Endothelial cell of umbilical vein (primary cell): Measurements from ENCODE around the gene MBTPS1. TPM values are rescaled to one million over a fixed set of nuclear protein-coding genes. Genes with fewer than 3 reads are reported as not detected.

Source experiments
- BruUV-seq: library from RNA; stranded (reverse); fragments of 400-500 nt; replicated peaks from 2 replicates; lab custom pipeline; 2021; lab: Mats Ljungman, UMichigan
- CTCF ChIA-PET: fragments of 300-600, 350-600 bp; sonication (Branson Sonifier 250); formaldehyde crosslinking; loops from one replicate; lab custom pipeline; 2021; ENCODE audit warnings: antibody characterized with exemption, inconsistent platforms; lab: Charles Lee
- POLR2A ChIA-PET: fragments of 300-600, 350-600 bp; sonication (Branson Sonifier 250); formaldehyde crosslinking; loops from one replicate; lab custom pipeline; 2021; ENCODE audit warnings: antibody characterized with exemption, inconsistent platforms; lab: Charles Lee
- DNase-seq: peaks from one replicate; pipeline ENCODE4 v3.0.0-alpha.2; 2011; ENCODE audit warnings: low read depth, low spot score
- FAIRE-seq: peaks from 2 replicates; lab custom pipeline; 2011; peaks lifted over from hg19 to GRCh38; lab: Jason Lieb, UNC
- H2AFZ ChIP-seq: 2 replicates; pipeline ENCODE4 v1.6.0; 2012; ENCODE audit warnings: low read depth, low read length, control low read depth, inconsistent platforms
- H3K27ac ChIP-seq: 2 replicates; pipeline ENCODE4 v1.5.1; 2011; ENCODE audit warnings: low read depth, mild to moderate bottlenecking, control low read depth, low read length, moderate library complexity; ENCODE audit not compliant: insufficient read depth
- H3K27me3 ChIP-seq, 2 experiments: 2 replicates each; pipeline versions ENCODE4 v1.6.0 to v1.6.1; 2011; ENCODE audit warnings: low read length in 2 of 2, mixed read lengths in 1 of 2; ENCODE audit not compliant: control insufficient read depth in 2 of 2, insufficient read depth in 2 of 2
- H3K36me3 ChIP-seq, 2 experiments: 2 replicates in 1 of 2; 3 replicates in 1 of 2; pipeline ENCODE4 v1.5.1; 2011; ENCODE audit warnings: low read length in 2 of 2, mild to moderate bottlenecking in 1 of 2, moderate library complexity in 1 of 2; ENCODE audit not compliant: control insufficient read depth in 2 of 2, insufficient read depth in 2 of 2; ENCODE audit errors: extremely low read depth in 1 of 2
- H3K4me1 ChIP-seq: 3 replicates; pipeline ENCODE4 v1.5.1; 2011; ENCODE audit warnings: mild to moderate bottlenecking, low read length; ENCODE audit not compliant: control insufficient read depth, insufficient read depth; ENCODE audit errors: extremely low read depth
- H3K4me2 ChIP-seq: 2 replicates; pipeline ENCODE4 v1.6.1; 2011; ENCODE audit warnings: low read length, control low read depth, mixed read lengths; ENCODE audit not compliant: insufficient read depth
- H3K4me3 ChIP-seq, 3 experiments: fragments of 200-600 bp in 1 of 3; sonication (generic), shearing (Covaris generic) in 1 of 3; replicated peaks in 1 of 3; 2 replicates each; pipeline ENCODE4 v1.5.1; 2011 to 2016; ENCODE audit warnings: control low read depth in 3 of 3, low read length in 3 of 3, mild to moderate bottlenecking in 2 of 3, inconsistent platforms in 1 of 3, low read depth in 1 of 3, moderate library complexity in 1 of 3; ENCODE audit not compliant: insufficient read depth in 1 of 3
- H3K79me2 ChIP-seq: 2 replicates; pipeline ENCODE4 v1.6.0; 2012; ENCODE audit warnings: low read length, inconsistent platforms; ENCODE audit not compliant: control insufficient read depth, insufficient read depth
- H3K9ac ChIP-seq: replicated peaks from 2 replicates; pipeline ENCODE3; 2011; ENCODE audit warnings: low read length, control low read depth; ENCODE audit not compliant: insufficient read depth; ENCODE audit errors: extremely low read depth
- H3K9me1 ChIP-seq: replicated peaks from 3 replicates; pipeline ENCODE4 v1.6.0; 2011; ENCODE audit warnings: mild to moderate bottlenecking, low read length; ENCODE audit not compliant: control insufficient read depth, insufficient read depth; ENCODE audit errors: extremely low read depth
- H3K9me3 ChIP-seq: replicated peaks from 2 replicates; pipeline ENCODE4 v1.5.1; 2012; ENCODE audit warnings: low read length, inconsistent platforms; ENCODE audit not compliant: control insufficient read depth, insufficient read depth
- H4K20me1 ChIP-seq: replicated peaks from 2 replicates; pipeline ENCODE3; 2011; ENCODE audit warnings: mild to moderate bottlenecking, low read length; ENCODE audit not compliant: control insufficient read depth, insufficient read depth; ENCODE audit errors: extremely low read depth
- EZH2 ChIP-seq: IDR thresholded peaks from 2 replicates; pipeline ENCODE4 v1.6.1; 2012; ENCODE audit warnings: borderline replicate concordance, low read depth, mild to moderate bottlenecking, moderate library complexity, low read length, inconsistent platforms; ENCODE audit not compliant: severe bottlenecking
- FOS ChIP-seq: IDR thresholded peaks from 2 replicates; pipeline ENCODE4 v1.6.1; 2011; ENCODE audit warnings: mild to moderate bottlenecking, low read length, moderate library complexity, borderline replicate concordance; ENCODE audit not compliant: insufficient read depth
- GATA2 ChIP-seq: IDR thresholded peaks from 2 replicates; pipeline ENCODE4 v1.7.0; 2011; ENCODE audit warnings: low read depth, mild to moderate bottlenecking, moderate library complexity, mixed read lengths, low read length; ENCODE audit not compliant: insufficient read length, insufficient read depth
- JUN ChIP-seq: IDR thresholded peaks from 2 replicates; pipeline ENCODE4 v1.6.1; 2011; ENCODE audit warnings: borderline replicate concordance, low read depth; ENCODE audit not compliant: insufficient read length, insufficient read depth
- MYC ChIP-seq: IDR thresholded peaks from one replicate; pipeline ENCODE4 v1.6.1; 2011; ENCODE audit warnings: mild to moderate bottlenecking, low read depth, low read length
- POLR2A ChIP-seq: IDR thresholded peaks from 2 replicates; pipeline ENCODE4 v1.6.1; 2012; ENCODE audit warnings: low read depth, mild to moderate bottlenecking, control low read depth, low read length
- POLR2AphosphoS5 ChIP-seq: IDR thresholded peaks from 2 replicates; pipeline ENCODE4 v1.6.1; 2012; ENCODE audit warnings: low read depth, mild to moderate bottlenecking, control low read depth, low read length, moderate library complexity; ENCODE audit not compliant: insufficient read depth
- dilution Hi-C: fragments of 300-500 bp; cut with MboI; formaldehyde crosslinking; loops from one replicate; pipeline ENCODE4 v1.15.0; 2019; ENCODE audit warnings: low sequenced_read_pairs; ENCODE audit not compliant: extremely low pct_ligation_motif_present
- intact Hi-C: fragments of 100-400 bp; cut with micrococcal nuclease; formaldehyde crosslinking; loops from one replicate; pipeline ENCODE4 v1.10.0; 2022
- polyA plus RNA-seq, 4 experiments: library from polyadenylated mRNA; depleted of rRNA in 3 of 4; stranded (reverse) in 3 of 4; unstranded in 1 of 4; fragments of >200 nt; gene quantifications; 2 replicates each; pipeline versions ENCODE4 v1.2.1 to v1.2.3, GENCODE V29; 2011 to 2012; ENCODE audit warnings: missing spikeins in 1 of 4
- total RNA-seq: library from RNA; stranded (reverse); gene quantifications from 2 replicates; pipeline ENCODE4 v1.2.3, GENCODE V29; 2021
- TF ChIP-seq, protein P1 (sequence below), 2 donors: IDR thresholded peaks; 1 replicate in 1 of 2; 2 replicates in 1 of 2; pipeline ENCODE4 v1.5.1; 2011; ENCODE audit warnings: low read length in 2 of 2, mild to moderate bottlenecking in 2 of 2, moderate library complexity in 2 of 2, control low read depth in 1 of 2, inconsistent platforms in 1 of 2, low read depth in 1 of 2; ENCODE audit not compliant: insufficient read depth in 1 of 2; ENCODE audit errors: extremely low read depth in 1 of 2
- TF ChIP-seq, protein P2 (sequence below): IDR thresholded peaks from 2 replicates; pipeline ENCODE4 v1.6.1; 2011; ENCODE audit not compliant: insufficient read depth, insufficient read length

The MBTPS1 gene
- total and polyA plus RNA-seq, 2 donors (not counting 3 experiments of a cell fraction or from before 2014, with no cell fraction given) = 82.3 to 99.6 TPM

DNA sequence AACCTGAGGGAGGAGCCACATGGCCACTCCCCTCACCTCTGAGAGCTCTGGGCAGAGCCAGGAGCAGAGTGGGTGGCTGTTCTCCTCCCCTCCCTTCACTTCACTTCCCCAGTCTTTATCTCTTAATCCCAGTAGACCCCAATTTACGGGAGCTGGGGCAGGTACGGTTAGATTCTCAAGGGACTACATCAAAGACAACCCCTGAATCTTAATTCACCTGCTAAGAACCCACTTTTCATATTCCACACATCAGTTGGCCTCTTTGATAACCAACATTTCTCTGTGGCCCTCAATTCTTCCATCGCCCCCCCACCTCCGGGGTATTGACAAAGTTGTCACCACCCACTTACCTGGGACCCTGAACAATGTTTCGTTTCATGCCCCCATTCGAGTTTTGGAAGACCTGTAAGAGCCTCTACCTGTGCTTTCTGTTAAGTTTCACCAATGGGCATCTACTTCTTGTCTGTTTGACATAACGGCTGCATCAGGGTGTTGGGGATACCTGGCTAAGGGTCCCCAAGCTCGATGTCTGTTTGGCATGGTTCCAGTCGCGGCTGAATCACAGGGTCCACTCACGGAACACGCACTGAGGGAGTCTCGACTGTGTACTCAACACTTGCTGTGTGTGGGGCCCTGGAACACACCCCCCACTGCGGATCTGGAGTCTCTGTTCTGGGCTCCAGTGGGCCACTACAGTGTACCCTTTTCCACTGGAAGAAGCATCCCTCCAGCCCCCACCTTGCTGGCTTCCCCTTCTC lies 102.0 kb downstream of the MBTPS1 start:
- POLR2A ChIA-PET = interaction anchor here (0.6 kb wide), 2 partner anchors 13 to 61 kb away, joined by 3 to 7 read pairs; no protein-coding TSS in a partner anchor

More for the DNA sequence above, 102.0 kb downstream of the MBTPS1 start:
- CTCF ChIA-PET = interaction anchor here (1.2 kb wide), 1 partner anchor 58 kb away, joined by 3 read pairs; no protein-coding TSS in a partner anchor
- H3K4me1 ChIP-seq = no peaks in the 10 kb centered on the region
- H3K9ac ChIP-seq = no peak overlapping the region
- no peaks in the 10 kb centered on the region for H3K9me1 ChIP-seq
- intact Hi-C loops (no loop called here), dilution Hi-C loops (no loop called here)
- TF ChIP-seq POLR2A (no peak), FOS (no peak), MYC (no peak), GATA2 (no peak), JUN (no peak), POLR2AphosphoS5 (no peak), EZH2 (no peak)
- TF ChIP-seq, protein P1, sequence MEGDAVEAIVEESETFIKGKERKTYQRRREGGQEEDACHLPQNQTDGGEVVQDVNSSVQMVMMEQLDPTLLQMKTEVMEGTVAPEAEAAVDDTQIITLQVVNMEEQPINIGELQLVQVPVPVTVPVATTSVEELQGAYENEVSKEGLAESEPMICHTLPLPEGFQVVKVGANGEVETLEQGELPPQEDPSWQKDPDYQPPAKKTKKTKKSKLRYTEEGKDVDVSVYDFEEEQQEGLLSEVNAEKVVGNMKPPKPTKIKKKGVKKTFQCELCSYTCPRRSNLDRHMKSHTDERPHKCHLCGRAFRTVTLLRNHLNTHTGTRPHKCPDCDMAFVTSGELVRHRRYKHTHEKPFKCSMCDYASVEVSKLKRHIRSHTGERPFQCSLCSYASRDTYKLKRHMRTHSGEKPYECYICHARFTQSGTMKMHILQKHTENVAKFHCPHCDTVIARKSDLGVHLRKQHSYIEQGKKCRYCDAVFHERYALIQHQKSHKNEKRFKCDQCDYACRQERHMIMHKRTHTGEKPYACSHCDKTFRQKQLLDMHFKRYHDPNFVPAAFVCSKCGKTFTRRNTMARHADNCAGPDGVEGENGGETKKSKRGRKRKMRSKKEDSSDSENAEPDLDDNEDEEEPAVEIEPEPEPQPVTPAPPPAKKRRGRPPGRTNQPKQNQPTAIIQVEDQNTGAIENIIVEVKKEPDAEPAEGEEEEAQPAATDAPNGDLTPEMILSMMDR (IDR thresholded peaks at IDR 0.05; ENCODE audit: extremely low read depth in 1 of 2, insufficient read depth in 1 of 2, low read depth in 1 of 2, low read length in 2 of 2) = no peak
- TF ChIP-seq, protein P2, sequence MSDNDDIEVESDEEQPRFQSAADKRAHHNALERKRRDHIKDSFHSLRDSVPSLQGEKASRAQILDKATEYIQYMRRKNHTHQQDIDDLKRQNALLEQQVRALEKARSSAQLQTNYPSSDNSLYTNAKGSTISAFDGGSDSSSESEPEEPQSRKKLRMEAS = no peak
- H3K4me3 ChIP-seq = no peak overlapping the region
- no peak overlapping the region for H2AFZ ChIP-seq
- H3K4me2 ChIP-seq = no peak overlapping the region
- H3K79me2 ChIP-seq = no peaks in the 10 kb centered on the region
- no peak for DNase-seq
- H3K27me3 ChIP-seq = no peaks in the 10 kb centered on the region
- BruUV-seq = no TSS peak
- H4K20me1 ChIP-seq = no peaks in the 10 kb centered on the region
- no peak for FAIRE-seq
- H3K36me3 ChIP-seq = no peaks in the 10 kb centered on the region
- no peak overlapping the region for H3K27ac ChIP-seq
- no peaks in the 10 kb centered on the region for H3K9me3 ChIP-seq
